GM19238 (cell line): ENCODE data around the gene CYP39A1.

ENCODE experiments used
- DNase-seq: peaks from one replicate; pipeline ENCODE4 v3.0.0; 2011; ENCODE audit warnings: low spot score; ENCODE audit not compliant: insufficient read length

The CYP39A1 gene

GRCh38 chr6:46652603-46653438 is at the start of gene CYP39A1, which contains the start of gene SLC25A27:
Gene CYP39A1 (minus strand): TSS chr6:46652818. CDS start chr6:46652582, 236 bp downstream.
Gene SLC25A27 (plus strand): TSS chr6:46652975. CDS start chr6:46653193, 218 bp downstream.
- peak; percentile 75 for DNase-seq

- no peak for DNase-seq
These were observed 47.4 kb upstream of the CYP39A1 start for GRCh38 chr6:46699970-46700369.

DNA sequence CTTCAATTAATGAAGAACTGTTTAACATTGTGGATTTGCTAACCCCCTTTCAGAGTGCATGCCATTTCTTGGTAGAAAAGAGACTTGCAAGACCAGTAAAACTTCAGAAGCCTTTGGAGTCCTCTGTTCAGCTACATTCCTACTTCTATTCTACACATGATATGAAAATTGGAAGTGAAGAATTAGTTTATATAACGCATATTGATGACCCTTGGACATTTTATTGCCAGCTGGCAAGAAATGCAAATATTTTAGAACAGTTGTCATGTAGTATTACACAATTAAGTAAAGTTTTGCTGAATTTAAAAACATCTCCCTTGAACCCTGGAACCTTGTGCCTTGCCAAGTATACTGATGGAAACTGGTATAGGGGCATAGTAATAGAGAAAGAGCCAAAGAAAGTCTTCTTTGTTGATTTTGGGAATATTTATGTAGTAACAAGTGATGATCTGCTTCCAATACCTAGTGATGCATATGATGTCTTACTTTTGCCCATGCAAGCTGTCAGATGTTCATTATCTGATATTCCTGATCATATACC is 38.4 kb upstream of the CYP39A1 start:
- DNase-seq, result no peak

- DNase-seq, result no peak
These were observed 37.6 kb upstream of the CYP39A1 start for GRCh38 chr6:46690141-46690755.

- no peak for DNase-seq
These were observed 37.0 kb upstream of the CYP39A1 start for GRCh38 chr6:46689657-46690056.

GRCh38 chr6:46688966-46689335 is 36.3 kb upstream of the CYP39A1 start:
- no peak for DNase-seq

DNA sequence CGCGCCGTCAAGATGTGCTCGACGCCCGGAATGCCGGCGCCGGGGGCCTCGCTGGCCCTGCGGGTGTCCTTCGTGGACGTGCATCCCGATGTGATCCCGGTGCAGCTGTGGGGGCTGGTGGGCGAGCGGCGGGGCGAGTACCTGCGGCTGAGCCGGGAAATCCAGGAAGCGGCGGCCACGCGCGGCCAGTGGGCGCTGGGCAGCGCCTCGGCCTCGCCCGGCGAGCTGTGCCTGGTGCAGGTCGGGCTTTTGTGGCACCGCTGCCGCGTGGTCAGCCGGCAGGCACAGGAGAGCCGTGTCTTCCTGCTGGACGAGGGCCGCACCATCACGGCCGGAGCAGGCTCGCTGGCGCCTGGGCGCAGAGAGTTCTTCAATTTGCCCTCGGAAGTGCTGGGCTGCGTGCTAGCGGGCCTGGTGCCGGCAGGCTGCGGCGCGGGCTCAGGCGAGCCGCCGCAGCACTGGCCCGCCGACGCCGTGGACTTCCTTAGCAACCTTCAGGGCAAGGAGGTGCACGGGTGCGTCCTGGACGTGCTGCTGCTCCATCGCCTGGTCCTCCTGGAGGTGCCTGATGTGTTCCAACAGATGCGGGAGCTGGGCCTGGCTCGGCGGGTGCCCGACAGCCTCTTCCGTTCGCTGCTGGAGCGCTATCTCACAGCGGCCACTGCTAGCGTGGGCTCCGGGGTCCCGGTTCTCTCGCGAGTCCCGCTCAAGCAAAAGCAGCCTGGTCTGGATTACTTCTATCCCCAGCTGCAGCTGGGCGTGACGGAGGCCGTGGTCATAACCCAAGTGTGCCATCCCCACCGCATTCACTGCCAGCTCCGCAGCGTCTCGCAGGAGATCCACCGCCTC is 35.7 kb upstream of the CYP39A1 start:
- no peak for DNase-seq

GRCh38 chr6:46687619-46688097 is 35.0 kb upstream of the CYP39A1 start, which contains the start of gene TDRD6:
Gene TDRD6 (plus strand): TSS chr6:46687885. CDS start chr6:46688129, 244 bp downstream.
- DNase-seq, result no peak

DNA sequence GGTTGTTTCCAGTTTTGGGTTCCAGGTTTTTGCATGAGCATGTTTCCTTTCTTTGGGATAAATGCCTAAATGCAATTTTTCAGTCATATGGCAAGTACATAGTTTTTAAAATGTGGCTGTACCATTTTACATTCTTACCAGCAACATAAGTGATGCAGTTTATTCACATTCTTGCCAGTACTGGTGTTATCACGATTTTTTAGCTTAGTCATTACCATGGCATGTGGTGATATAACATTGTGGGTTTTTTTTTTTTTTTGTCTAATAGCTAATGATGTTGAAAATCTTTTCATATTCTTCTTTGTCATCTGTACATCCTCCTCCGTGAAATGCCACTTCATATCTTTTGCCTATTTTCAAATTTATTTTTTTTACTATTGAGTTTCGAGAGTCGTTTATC is 32.2 kb upstream of the CYP39A1 start:
- no peak for DNase-seq

GRCh38 chr6:46677314-46677654 is 24.7 kb upstream of the CYP39A1 start:
- DNase-seq, result no peak

DNA sequence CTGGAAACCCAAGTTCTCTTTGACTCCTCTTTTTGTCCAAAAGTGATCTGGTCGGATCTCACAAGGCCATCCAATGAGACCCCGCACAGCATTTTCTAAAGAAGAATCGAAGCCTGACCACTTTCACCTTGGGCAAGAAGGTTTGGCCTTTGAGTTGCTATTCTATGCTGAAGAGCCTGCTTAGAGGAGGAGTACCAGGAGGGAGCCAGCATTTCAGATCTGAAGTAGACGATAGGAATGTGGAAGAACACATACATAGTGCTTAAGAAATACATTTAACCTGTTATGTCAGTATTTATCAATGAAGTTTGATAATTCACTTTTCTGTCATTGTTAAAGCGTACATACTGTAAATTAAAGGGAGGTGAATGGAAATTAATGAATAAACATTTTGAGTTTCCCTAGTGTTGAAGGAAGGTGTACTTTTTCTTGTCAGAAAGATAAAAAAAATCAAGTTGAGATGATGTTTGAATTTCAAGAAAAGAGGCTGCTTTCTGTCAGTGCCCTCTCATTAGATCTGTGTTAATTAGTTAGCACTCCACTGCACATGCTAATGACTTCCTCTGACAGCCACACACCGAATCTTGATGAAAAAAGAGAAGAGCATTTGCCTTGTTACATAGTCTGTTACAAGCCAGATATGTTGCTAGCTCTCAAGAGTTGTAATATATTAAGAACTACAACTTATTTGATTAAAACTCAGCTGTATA is 24.1 kb upstream of the CYP39A1 start:
- no peak for DNase-seq

- no peak for DNase-seq
These were observed 21.8 kb upstream of the CYP39A1 start for GRCh38 chr6:46674410-46674809.

GRCh38 chr6:46667377-46667776 is 14.8 kb upstream of the CYP39A1 start:
- no peak for DNase-seq

GRCh38 chr6:46661483-46661882 is 8.9 kb upstream of the CYP39A1 start:
- no peak for DNase-seq

DNA sequence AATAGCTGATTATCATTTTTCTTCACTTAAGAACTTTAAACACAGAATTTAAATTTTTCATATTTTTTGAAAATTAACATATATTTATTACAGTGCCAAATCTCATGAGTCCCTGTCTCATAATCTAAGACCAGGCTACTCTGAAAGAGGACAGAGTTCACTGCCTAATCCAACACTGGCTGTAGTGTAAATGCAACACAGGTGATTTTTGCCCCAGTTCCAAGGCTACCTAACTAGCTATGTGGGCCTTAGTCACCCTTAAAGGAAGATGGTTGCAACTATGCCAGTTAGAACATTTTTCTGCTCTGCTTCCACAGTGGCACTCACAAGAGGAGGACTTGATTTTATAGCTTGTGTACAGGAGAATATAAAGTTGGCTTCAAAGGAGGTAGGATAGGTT is 5.0 kb upstream of the CYP39A1 start:
- no peak for DNase-seq

- no peak for DNase-seq
These were observed 3.2 kb upstream of the CYP39A1 start for GRCh38 chr6:46655803-46656202.

- no peak for DNase-seq
These were observed 999 bp upstream of the CYP39A1 start for GRCh38 chr6:46653439-46654195.

GRCh38 chr6:46652232-46652602 is 401 bp downstream of the CYP39A1 start:
- no peak for DNase-seq

GRCh38 chr6:46651816-46652215 is 802 bp downstream of the CYP39A1 start:
- DNase-seq, result no peak

- DNase-seq, result no peak
These were observed 1.6 kb downstream of the CYP39A1 start for GRCh38 chr6:46651006-46651405.
